AG04450 (cell line): Measurements from ENCODE around the gene AGXT2. TPM values are rescaled to one million over a fixed set of nuclear protein-coding genes. Genes with fewer than 3 reads are reported as not detected.

Source experiments
- CTCF ChIA-PET: fragments of 300-600, 350-600 bp; formaldehyde crosslinking; extraction: SDS; loops from one replicate; lab custom pipeline; 2022; ENCODE audit warnings: antibody characterized with exemption, inconsistent platforms; lab: Charles Lee
- POLR2A ChIA-PET: fragments of 350-600 bp; formaldehyde crosslinking; extraction: SDS; loops from one replicate; lab custom pipeline; 2021; ENCODE audit warnings: antibody characterized with exemption, inconsistent platforms; lab: Yijun Ruan, JAX
- DNase-seq: peaks from one replicate; pipeline ENCODE4 v3.0.0-alpha.2; 2011; ENCODE audit warnings: low read depth, low spot score
- H3K27ac ChIP-seq: one replicate; pipeline ENCODE4 v1.5.1; 2012; ENCODE audit warnings: low read depth, low read length, control low read depth
- H3K27me3 ChIP-seq: one replicate; pipeline ENCODE4 v1.6.0; 2012; ENCODE audit warnings: low read length; ENCODE audit not compliant: control insufficient read depth, insufficient read depth
- H3K4me3 ChIP-seq: 2 replicates; pipeline ENCODE4 v1.5.1; 2011; ENCODE audit warnings: mild to moderate bottlenecking, low read depth, low read length, control low read depth
- H3K9me3 ChIP-seq: 2 replicates; pipeline ENCODE4 v1.5.1; 2012; ENCODE audit warnings: low read length; ENCODE audit not compliant: control insufficient read depth, insufficient read depth
- CTCF ChIP-seq: IDR thresholded peaks from 2 replicates; pipeline ENCODE4 v1.5.1; 2011; ENCODE audit warnings: low read depth, low read length, control low read depth, inconsistent platforms
- polyA plus RNA-seq: library from polyadenylated mRNA; depleted of rRNA; stranded (reverse); fragments of >200 nt; gene quantifications from 2 replicates; pipeline ENCODE4 v1.2.3, GENCODE V29; 2011

Gene AGXT2
- polyA plus RNA-seq, 1 experiment: not detected

- CTCF ChIA-PET: no interaction called here
- POLR2A ChIA-PET: no interaction called here
- Histone ChIP-seq H3K27ac (no peak overlapping the region), H3K9me3 (no peaks in the 10 kb centered on the region), H3K27me3 (no peaks in the 10 kb centered on the region), H3K4me3 (no peak overlapping the region)
- TF ChIP-seq CTCF: no peak
- DNase-seq: no peak
Measured at GRCh38 chr5:35058374-35058788, 10.6 kb upstream of the AGXT2 start.

GRCh38 chr5:35056686-35057085 is 8.9 kb upstream of the AGXT2 start:
- Histone ChIP-seq H3K4me3 (no peak overlapping the region), H3K9me3 (no peaks in the 10 kb centered on the region), H3K27ac (no peak overlapping the region), H3K27me3 (no peaks in the 10 kb centered on the region)
- CTCF ChIA-PET: no interaction called here
- POLR2A ChIA-PET: no interaction called here
- DNase-seq: no peak
- no peak for TF ChIP-seq CTCF

GRCh38 chr5:35052838-35053237 is 5.1 kb upstream of the AGXT2 start:
- no peak overlapping the region for H3K4me3 ChIP-seq

GRCh38 chr5:35050541-35051126 is 2.9 kb upstream of the AGXT2 start:
- ChIA-PET CTCF (interaction anchor here (1.6 kb wide), 1 partner anchor 48 kb away, joined by 5 read pairs; no protein-coding TSS in a partner anchor), POLR2A (no interaction called here)
- no peak overlapping the region for H3K27ac ChIP-seq
- TF ChIP-seq CTCF: no peak
- no peaks in the 10 kb centered on the region for H3K9me3 ChIP-seq
- H3K4me3 ChIP-seq: no peak overlapping the region
- no peaks in the 10 kb centered on the region for H3K27me3 ChIP-seq
- no peak for DNase-seq

More at GRCh38 chr5:35052838-35053237, 5.1 kb upstream of the AGXT2 start:
- H3K9me3 ChIP-seq: no peaks in the 10 kb centered on the region
- TF ChIP-seq CTCF: no peak
- H3K27ac ChIP-seq: no peak overlapping the region
- ChIA-PET POLR2A (no interaction called here), CTCF (no interaction called here)
- no peaks in the 10 kb centered on the region for H3K27me3 ChIP-seq
- DNase-seq: no peak

- H3K27me3 ChIP-seq: no peaks in the 10 kb centered on the region
- no peak for DNase-seq
- H3K27ac ChIP-seq: no peak overlapping the region
- H3K4me3 ChIP-seq: no peak overlapping the region
- ChIA-PET POLR2A (interaction anchor here (0.7 kb wide), 1 partner anchor 764 kb away, joined by 10 read pairs; no protein-coding TSS in a partner anchor), CTCF (interaction anchor here (0.9 kb wide), 1 partner anchor 45 kb away, joined by 3 read pairs; no protein-coding TSS in a partner anchor)
- H3K9me3 ChIP-seq: no peaks in the 10 kb centered on the region
- no peak for TF ChIP-seq CTCF
Measured at GRCh38 chr5:35048910-35049309, 1.2 kb upstream of the AGXT2 start.
